GM12865 (cell line): ENCODE data around the gene SKIC8.

Experiments used
- DNase-seq: peaks from one replicate; pipeline ENCODE4 v3.0.0; 2010; ENCODE audit warnings: low read depth
- H3K4me3 ChIP-seq: 2 replicates; pipeline ENCODE4 v1.5.1; 2011; ENCODE audit warnings: mild to moderate bottlenecking, low read depth, low read length, control low read depth
- TF ChIP-seq, protein P1 (sequence below): IDR thresholded peaks from 2 replicates; pipeline ENCODE4 v1.5.1; 2011; ENCODE audit warnings: low read length, control low read depth, low read depth, inconsistent platforms; ENCODE audit not compliant: insufficient read depth; ENCODE audit errors: missing control alignments

Gene SKIC8

DNA sequence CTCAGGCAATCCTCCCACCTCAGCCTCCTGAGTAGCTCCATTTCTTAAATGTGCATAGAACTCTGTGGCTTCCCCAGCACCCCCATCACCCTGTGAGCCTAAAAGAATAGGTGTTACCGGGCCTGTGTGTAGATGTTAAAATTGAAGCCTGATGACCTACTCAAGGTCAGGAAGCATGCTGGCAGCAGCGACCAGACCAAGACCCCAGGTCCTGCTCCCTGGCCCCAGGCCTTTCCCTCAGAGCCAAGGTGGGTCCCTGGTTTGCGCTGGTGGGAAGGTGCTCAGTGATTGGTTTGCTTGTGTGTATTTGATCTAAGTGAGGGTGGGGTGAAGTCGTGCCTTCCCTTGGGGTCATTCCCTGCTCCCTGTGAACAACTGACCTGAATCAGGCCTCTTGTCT is 22.4 kb upstream of the SKIC8 start:
- TF ChIP-seq, protein P1, sequence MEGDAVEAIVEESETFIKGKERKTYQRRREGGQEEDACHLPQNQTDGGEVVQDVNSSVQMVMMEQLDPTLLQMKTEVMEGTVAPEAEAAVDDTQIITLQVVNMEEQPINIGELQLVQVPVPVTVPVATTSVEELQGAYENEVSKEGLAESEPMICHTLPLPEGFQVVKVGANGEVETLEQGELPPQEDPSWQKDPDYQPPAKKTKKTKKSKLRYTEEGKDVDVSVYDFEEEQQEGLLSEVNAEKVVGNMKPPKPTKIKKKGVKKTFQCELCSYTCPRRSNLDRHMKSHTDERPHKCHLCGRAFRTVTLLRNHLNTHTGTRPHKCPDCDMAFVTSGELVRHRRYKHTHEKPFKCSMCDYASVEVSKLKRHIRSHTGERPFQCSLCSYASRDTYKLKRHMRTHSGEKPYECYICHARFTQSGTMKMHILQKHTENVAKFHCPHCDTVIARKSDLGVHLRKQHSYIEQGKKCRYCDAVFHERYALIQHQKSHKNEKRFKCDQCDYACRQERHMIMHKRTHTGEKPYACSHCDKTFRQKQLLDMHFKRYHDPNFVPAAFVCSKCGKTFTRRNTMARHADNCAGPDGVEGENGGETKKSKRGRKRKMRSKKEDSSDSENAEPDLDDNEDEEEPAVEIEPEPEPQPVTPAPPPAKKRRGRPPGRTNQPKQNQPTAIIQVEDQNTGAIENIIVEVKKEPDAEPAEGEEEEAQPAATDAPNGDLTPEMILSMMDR: no peak
- no peak for DNase-seq
- H3K4me3 ChIP-seq: no peak overlapping the region

DNA sequence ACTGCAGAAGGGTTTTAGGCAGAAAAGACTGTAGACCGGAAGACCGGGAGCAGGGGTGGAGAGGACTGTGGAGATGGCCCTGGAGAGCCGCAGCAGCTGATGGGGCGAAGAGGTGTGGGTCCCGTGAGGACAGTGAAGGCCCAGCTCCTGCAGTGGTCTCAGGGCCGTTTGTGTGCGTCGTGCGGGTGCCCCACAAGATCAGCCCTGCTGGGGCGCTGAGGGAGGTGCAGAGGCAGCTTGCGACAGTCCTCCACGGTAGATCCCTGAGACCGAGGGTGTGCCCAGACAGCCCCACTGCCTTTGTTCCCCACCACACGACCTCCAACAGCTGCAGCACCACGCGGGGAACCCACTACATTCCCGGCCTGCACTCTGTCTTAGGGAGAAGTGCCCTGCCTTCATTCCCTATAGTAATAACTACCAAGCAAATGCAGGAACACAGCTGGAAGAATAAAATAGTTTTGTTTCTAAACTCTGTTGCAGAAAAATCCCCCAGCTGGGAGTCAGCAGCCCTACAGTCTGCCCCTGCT is 21.7 kb upstream of the SKIC8 start:
- TF ChIP-seq, protein P1: no peak
- no peak for DNase-seq
- no peak overlapping the region for H3K4me3 ChIP-seq

DNA sequence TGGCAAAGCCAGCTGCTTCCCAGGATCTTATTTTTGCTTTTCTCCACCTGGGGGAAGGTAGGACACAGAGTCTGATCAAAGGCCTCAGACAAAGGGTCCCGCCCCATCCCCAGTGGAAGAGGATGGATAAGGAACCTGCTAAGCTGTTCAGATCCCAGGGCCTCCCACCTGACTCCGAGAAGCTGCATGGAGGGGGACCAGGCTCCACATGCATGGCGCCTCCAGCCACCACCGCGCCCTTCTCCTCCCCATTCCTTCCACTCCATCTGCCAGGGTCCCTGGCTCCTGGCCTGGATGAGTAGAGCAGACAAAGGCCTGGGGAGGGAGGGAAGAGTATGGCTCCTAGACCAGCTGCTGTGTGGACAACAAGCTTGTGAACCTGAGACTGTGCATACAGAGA is 20.8 kb upstream of the SKIC8 start:
- TF ChIP-seq, protein P1: no peak
- DNase-seq: no peak
- H3K4me3 ChIP-seq: no peak overlapping the region

DNA sequence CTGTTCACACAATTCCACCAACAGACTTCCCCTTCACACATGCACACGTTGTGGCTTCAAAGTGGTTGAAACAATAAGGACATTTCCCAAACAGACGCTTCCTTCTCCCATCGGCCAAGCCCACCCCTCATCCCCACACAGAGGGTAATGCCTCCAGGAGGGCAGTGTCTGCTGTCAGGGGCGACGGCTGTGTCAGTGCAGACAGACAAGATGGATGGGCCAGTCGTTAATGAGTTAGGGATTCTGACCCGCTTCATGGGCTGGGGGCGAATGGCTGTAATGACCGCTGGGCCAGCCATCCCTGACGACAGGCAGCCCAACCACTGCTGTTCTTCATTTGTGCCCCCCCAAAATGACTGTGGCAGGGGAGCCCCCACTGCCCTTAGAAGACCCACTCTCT is 20.2 kb upstream of the SKIC8 start:
- no peak for DNase-seq
- no peak overlapping the region for H3K4me3 ChIP-seq
- TF ChIP-seq, protein P1: no peak

DNA sequence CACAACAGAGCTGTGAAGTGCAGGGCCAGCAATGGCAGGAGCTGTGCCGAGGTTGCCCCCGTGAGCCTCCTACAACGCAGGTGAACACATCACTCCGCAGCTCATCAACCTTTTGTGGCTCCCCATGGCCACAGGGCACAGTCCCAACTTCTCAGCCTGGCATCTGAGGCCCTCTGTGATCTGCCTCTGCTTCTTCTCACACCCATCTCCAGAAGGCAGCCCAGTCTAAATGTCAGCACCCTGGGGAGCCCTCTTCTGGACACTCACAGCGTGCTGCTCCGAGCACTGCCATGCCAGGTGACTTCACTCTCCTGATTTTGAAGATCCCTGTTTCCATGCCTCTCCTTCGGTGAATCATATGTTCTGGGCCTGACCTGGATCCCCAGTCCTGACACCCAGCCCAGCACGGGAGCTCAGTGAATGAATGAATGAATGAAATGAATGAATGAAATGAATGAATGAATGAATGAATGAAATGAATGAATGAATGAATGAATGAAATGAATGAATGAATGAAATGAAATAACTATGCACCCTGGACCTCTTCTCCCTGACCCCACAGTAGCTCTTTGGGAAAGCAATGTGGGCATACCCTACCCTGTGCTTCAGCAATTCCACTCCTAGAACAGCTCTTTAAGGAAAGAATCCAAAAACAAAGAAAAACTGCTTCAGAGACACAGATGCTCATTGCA is 17.9 kb upstream of the SKIC8 start:
- TF ChIP-seq, protein P1: no peak
- no peak overlapping the region for H3K4me3 ChIP-seq
- no peak for DNase-seq

DNA sequence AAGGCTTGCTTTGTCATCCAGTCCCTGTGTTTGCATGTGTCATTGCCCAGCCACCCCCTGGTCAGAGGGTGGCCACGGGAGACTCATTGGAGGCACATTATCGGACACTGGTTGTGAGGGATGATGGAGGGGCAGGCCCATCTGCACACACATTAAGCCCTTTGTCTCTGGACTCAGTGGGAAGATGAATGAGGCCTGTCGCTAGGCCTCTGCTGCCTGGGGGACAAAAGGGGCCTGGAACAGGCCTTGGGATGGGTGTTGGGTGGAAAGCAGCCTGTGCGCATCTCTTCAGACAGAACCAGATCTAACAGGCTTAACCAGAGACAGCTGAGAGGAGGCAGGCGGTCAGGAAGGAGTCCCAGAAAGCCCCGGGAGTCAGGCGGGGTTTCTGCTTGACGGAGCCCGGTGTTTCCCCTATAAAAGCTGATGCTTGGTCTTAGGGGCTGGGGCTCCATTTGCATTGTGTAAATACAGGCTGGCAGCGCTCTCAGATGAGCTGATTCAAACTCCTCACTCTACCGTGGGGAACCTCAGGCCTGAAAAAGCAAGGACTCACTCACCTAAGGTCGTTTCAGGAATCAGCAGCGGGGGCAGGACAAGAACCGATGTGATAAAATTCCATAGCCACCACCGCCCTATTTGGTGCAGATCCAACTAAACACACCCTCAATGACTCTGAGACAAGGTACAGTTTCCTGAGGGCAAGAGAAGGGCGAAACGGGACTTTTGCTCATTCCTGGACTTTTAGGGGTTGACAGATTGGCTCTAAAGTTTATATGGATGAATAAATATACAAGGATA is 17.1 kb upstream of the SKIC8 start:
- H3K4me3 ChIP-seq: no peak overlapping the region
- TF ChIP-seq, protein P1: no peak
- peak; percentile 50 for DNase-seq
